ENCODE results near the gene ATOX1. TPM values are rescaled to one million over a fixed set of nuclear protein-coding genes. Genes with fewer than 3 reads are reported as not detected.

Gene ATOX1
- total and polyA plus RNA-seq, 2 of the 8 experiments (the other 6 are each of a cell fraction or from before 2014, with no cell fraction given), result 79.9 to 232 TPM

- TF ChIP-seq CHD7 (IDR thresholded peaks at IDR 0.05; ENCODE audit: insufficient replicate concordance, low read length) (no peak), SP2 (IDR thresholded peaks at IDR 0.05; ENCODE audit: low read length) (no peak), TEAD4 (IDR thresholded peaks at IDR 0.05; ENCODE audit: low read depth, low read length) (no peak), KDM5A (IDR thresholded peaks at IDR 0.05; ENCODE audit: low read length) (no peak), RXRA (IDR thresholded peaks at IDR 0.05; ENCODE audit: insufficient read depth, low read depth, low read length) (no peak), ATF3 (IDR thresholded peaks at IDR 0.05; ENCODE audit: insufficient read depth, low read depth, low read length) (no peak), CEBPB (IDR thresholded peaks at IDR 0.05; ENCODE audit: low read depth, low read length) (no peak), TCF12 (IDR thresholded peaks at IDR 0.05; ENCODE audit: low read depth, low read length) (no peak)
Observed at GRCh38 chr5:151707567-151707966, 50.9 kb downstream of the ATOX1 start (continued).

Measured in H1 (cell line).